HG02571 (cell line): ENCODE data around the gene RNF148.
"Not testable (repeated sequence)": the region's sequence is repeated elsewhere in the genome, so short reads cannot be mapped to it uniquely, and the experiment has no call there.

ENCODE experiments used
- ATAC-seq: cut with Tn5 transposase; IDR thresholded peaks from one replicate; pipeline ENCODE4 v1.9.1; 2021; ENCODE audit warnings: mild to moderate bottlenecking, moderate library complexity; ENCODE audit not compliant: unreplicated experiment

RNF148 gene

DNA sequence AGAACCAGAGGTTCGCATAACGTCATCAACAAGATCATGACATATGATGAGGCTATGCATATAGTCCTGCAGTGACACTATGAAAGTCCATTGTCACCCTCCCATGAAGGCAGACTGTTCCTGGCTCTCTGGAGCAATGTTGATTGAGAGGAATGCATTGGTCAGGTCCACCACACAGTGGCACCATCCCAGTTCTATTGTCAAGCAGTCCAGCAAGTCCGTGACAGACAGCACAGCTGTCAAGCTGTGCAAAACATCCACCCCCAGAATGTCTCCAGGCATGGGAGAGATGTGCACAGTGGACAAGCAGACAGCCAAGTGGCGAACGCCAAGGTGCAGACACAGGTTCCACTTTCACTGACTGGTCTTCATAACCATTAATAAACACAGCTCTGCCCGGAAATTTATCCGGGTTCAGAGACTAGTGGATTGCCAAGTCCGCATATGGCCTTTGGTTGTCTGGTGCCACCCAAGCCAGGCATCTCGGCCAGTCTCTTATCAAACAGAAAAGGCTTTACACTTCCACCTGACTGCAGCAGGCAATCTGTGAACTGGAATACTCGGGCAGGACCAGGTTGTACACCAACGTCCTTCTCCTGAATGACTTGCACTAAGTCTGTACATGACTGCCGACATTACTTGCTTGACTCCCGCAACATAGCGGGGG, 11.0 kb downstream of the RNF148 start:
- ATAC-seq: no peak

DNA sequence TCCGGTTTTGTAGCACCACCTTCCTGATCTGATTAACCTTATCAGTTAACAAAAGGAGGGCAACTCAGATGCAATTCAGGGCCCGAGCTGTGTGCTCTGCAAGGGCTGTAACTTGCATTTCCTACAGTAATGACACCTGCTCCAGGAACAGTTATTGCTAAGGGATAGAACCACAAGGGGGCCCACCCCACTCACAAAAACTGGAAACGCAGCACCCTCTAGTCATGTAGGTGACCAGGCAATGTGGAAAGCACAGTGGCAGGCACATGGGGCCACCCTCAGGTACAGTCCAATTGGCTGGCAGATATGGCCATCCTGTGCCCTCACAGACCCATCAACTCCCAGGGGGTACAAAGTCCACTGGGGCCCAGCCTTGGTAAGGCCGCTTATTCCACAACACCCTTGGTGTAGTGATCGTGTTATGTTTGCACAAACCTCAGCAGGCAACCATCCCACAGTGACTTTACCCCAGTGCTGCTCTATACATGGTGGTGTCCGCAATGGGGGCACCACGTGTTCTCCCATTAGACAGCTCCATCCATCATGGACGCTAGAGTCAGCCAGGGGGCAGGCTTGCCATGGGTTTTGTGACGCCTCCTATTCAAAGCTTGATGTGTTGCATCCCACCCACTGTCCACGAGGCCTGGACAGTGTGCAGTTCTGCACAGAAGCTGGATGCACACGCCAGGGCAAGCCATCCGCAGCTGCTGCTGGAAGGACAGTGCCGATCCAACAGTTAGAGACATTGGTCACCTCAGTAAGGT, 13.2 kb downstream of the RNF148 start:
- no peak for ATAC-seq

DNA sequence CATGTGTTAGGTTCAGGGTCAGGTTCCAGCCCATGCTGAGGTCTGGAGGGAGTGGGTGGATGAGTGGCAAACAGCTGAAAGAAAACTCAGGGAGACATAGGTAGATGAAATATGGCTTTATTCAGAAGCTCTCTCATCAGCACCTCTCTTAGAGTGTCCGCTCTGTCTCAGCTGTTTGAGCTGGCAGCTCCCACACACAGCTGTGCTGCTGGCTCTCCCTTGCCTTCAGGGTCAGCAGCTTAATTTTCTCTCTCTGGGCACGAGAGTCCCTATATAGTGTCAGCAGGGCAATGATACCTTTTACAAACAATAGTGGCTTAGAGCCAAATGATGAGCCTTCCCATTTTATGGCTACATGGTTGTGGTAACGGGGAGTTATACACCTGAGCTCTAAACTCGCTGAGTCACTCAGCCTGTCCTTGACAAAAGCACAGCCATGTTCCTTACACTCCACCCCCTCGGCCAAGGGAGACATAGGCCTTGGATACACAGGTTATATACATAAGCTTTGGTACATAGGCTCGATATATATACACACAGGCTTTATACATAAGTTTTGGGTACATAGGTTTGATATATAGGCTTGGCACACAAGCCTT, 14.2 kb downstream of the RNF148 start:
- no peak for ATAC-seq

- ATAC-seq: no peak
Observed at GRCh38 chr7:122686360-122686878, 16.3 kb downstream of the RNF148 start.

- no peak for ATAC-seq
Observed at GRCh38 chr7:122684504-122684903, 18.2 kb downstream of the RNF148 start.

- ATAC-seq: no peak
Observed at GRCh38 chr7:122682815-122683550, 19.7 kb downstream of the RNF148 start.

GRCh38 chr7:122681186-122681585, 21.5 kb downstream of the RNF148 start:
- not testable (repeated sequence) for ATAC-seq

DNA sequence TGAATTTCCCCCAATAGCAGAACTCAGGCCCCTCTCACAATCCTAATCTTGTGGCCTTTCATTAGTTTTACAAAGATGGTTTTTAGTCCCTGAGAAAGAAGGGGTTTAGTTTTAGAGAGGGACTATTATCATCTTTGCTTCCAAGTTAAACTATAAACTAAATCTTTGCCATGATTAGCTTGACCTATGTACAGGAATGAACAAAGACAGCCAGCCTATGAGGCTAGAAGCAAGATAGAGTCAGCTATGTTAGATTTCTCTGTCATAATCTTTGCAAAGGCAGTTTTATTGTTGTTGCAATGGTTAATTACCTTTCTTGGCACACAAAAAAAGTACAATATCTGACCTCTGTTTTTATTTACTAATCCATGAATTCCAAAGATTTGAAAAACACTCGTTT, 22.9 kb downstream of the RNF148 start:
- ATAC-seq: no peak

DNA sequence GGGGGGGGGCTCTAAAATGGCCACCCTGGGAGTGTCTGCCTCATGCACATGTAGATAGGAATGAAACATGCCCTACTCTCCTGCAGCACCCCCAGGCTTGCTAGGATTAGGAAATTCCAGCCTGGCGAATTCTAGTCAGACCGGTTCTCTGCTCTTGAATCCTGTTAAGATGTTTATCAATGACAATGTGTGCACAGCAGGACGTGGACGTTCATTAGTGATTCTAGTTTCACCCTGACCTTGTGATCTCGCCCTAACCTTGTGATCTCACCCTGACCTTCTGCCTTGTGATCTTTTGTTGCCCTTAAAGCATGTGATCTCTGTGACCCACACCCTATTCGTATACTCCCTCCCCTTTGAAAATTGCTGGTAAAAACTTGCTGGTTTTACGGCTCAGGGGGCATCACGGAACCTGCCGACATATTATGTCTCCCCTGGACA, 23.4 kb downstream of the RNF148 start:
- ATAC-seq: not testable (repeated sequence)

DNA sequence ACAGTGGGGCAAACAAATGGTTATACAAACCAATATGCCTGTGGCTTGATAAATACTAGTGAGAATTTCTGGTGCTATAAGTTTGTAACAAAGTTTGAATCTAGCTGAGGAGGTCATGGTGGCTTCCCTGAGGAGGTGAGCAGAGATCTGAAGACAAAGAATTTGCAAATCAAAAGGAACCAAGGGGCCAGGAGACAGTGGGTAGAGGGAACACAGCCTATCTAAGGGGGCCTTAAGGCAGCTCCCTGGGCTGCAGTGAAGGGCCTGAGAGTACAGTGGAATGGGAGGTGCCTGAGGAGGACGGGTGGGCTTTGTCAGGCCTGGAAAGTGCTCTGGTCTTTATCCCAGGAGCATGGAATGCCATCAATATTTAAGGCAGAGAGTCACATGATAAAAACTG, 25.6 kb downstream of the RNF148 start:
- no peak for ATAC-seq

GRCh38 chr7:122676466-122676865, 26.3 kb downstream of the RNF148 start:
- ATAC-seq: no peak

DNA sequence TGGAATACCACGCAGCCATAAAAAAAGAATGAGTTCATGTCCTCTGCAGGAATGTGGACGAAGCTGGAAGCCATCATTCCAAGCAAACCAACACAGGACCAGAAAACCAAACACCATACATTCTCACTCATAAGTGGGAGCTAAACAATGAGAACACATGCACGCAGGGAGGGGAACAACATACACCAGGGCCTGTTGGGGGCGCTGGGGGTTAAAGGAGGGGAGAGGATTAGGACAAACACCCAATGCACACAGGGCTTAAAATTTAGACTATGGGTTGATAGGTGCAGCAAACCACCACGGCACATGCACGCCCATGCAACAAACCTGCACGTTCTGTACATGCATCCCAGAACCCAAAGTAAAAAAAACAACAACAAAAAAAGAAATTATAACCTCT, 27.1 kb downstream of the RNF148 start:
- ATAC-seq: no peak

DNA sequence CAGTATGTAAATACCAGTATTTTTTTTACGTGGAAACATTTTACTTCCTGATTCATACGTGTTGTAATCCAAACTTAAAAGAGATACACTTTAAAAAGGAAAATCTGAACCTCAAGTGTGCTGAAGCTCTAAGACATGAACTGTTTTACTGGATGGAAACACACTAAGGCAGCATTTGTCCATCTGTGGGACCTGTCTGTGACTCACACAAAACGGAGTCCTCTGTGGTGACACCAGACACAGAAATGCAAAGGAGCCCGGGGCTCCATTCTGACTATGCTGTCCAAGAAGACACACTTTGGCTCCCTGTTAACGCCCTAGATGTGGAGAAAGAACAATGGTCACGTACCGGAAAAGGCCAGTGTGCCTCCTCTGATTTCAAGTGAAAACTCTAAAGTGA, 27.7 kb downstream of the RNF148 start:
- no peak for ATAC-seq

DNA sequence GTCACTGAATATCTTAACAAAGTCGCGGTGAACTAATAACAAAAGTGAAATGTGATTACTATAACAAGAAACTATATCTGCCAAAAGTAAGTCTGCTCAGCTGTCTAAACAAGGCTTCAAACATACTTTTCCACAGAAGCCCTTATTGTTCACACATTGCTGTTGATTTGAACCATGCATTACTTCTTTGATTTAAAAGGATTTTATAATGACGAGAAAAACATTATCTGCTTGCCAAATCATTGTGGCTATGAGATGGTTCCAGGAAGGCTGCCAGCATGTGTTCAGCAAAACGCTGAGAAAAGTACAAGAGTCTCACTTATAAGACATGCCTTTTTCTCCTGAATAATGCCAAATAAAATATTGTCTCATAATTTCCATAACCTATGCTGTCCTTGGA, 28.2 kb downstream of the RNF148 start:
- ATAC-seq: no peak

DNA sequence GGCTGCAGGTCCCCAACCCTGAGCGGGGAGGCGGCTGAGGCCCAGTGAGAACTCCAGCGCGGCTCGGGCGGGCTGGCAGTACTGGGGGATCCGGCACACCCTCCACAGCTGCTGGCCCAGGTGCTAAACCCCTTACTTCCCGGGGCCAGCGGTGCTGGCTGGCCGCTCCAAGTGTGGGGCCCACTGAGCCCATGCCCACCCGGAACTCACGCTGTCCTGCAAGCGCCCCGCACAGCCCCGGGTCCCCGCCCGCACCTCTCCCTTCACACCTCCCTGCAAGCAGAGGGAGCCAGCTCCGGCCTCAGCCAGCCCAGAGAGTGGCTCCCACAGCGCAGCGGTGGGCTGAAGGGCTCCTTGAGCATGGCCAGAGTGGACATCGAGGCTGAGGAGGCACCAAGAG, 28.8 kb downstream of the RNF148 start:
- ATAC-seq: no peak

DNA sequence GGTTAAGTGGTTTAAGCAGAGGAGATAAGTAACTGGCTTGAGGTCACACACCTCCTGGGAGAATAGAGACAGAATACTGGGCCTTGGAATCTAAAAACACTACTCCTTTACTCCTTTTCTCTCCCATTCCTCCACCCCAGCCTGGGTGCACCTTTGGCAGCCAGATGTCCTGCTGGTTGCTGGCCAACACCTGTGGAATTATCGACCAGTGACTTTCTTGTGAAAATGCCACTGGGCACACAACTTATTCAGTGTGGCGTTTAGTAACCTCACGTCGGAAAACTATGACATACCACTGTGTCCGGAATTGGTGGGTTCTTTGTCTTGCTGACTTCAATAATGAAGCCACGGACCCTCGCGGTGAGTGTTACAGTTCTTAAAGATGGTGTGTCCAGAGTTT, 30.2 kb downstream of the RNF148 start:
- ATAC-seq: no peak

- ATAC-seq: no peak
Observed at GRCh38 chr7:122663733-122664132, 39.0 kb downstream of the RNF148 start.

GRCh38 chr7:122658856-122659255, 43.9 kb downstream of the RNF148 start:
- ATAC-seq: no peak

- no peak for ATAC-seq
Observed at GRCh38 chr7:122653685-122654084, 49.0 kb downstream of the RNF148 start.

- ATAC-seq: no peak
Observed at GRCh38 chr7:122652876-122653275, 49.8 kb downstream of the RNF148 start.
